ENCODE results near the gene ODAD3.

ODAD3 gene

GRCh38 chr19:11373885-11374432 lies 61.0 kb downstream of the ODAD3 start:
- DNase-seq = no peak
- no peak overlapping the region for H3K27ac Mint-ChIP-seq
- no peak for TF ChIP-seq CTCF (IDR thresholded peaks at IDR 0.05)
- peaks cover 5% of the 10 kb centered on the region for H3K36me3 Mint-ChIP-seq (ENCODE audit: low read depth)
- peaks cover 13% of the 10 kb centered on the region for H3K4me1 Mint-ChIP-seq
- H3K9me3 Mint-ChIP-seq = no peaks in the 10 kb centered on the region
- H3K4me3 Mint-ChIP-seq = no peak overlapping the region
- peaks cover 4% of the 10 kb centered on the region for H3K27me3 Mint-ChIP-seq (ENCODE audit: low read depth, poor library complexity)

- H3K27me3 Mint-ChIP-seq (ENCODE audit: low read depth, poor library complexity) = peaks cover 4% of the 10 kb centered on the region
- no peak for TF ChIP-seq CTCF (IDR thresholded peaks at IDR 0.05)
- H3K4me1 Mint-ChIP-seq = peaks cover 9% of the 10 kb centered on the region
- H3K9me3 Mint-ChIP-seq = no peaks in the 10 kb centered on the region
- peak; percentile 64 for DNase-seq
- peaks cover 5% of the 10 kb centered on the region for H3K36me3 Mint-ChIP-seq (ENCODE audit: low read depth)
- no peak overlapping the region for H3K4me3 Mint-ChIP-seq
- H3K27ac Mint-ChIP-seq = no peak overlapping the region
Observed at GRCh38 chr19:11373166-11373884, 61.6 kb downstream of the ODAD3 start.

- Mint-ChIP-seq H3K4me3 (no peak overlapping the region), H3K4me1 (no peaks in the 10 kb centered on the region), H3K36me3 (ENCODE audit: low read depth) (no peaks in the 10 kb centered on the region), H3K27ac (no peak overlapping the region), H3K27me3 (ENCODE audit: low read depth, poor library complexity) (peaks cover 4% of the 10 kb centered on the region), H3K9me3 (no peaks in the 10 kb centered on the region)
- no peak for TF ChIP-seq CTCF (IDR thresholded peaks at IDR 0.05)
- DNase-seq = no peak
Observed at GRCh38 chr19:11370744-11371143, 64.2 kb downstream of the ODAD3 start.

Data from nephron progenitor cell (in vitro differentiated cells).